Upper lobe of left lung (tissue), 4 donors: ENCODE measurements around the gene RNF208.

ENCODE experiments used
- EP300 ChIP-seq, 4 donors: sonication (generic); formaldehyde crosslinking; IDR thresholded peaks; one replicate each; pipeline ENCODE4 v1.5.1; 2017; ENCODE audit warnings: antibody characterized with exemption in 4 of 4, control low read depth in 2 of 4
- POLR2A ChIP-seq, 4 donors: fragments of 450-650 bp; IDR thresholded peaks; one replicate each; pipeline ENCODE4 v1.5.1; 2016 to 2017; ENCODE audit warnings: antibody characterized with exemption in 4 of 4, mild to moderate bottlenecking in 2 of 4
- POLR2AphosphoS5 ChIP-seq, 2 donors: sonication (generic); formaldehyde crosslinking; IDR thresholded peaks; one replicate each; pipeline ENCODE4 v1.5.1; 2017; ENCODE audit warnings: antibody characterized with exemption in 2 of 2
- TF ChIP-seq, protein P1 (sequence below), 6 experiments: fragments of 450-650 bp in 4 of 6; fragments of 200-600 bp in 2 of 6; sonication (generic) in 2 of 6; IDR thresholded peaks; one replicate each; pipeline ENCODE4 v1.5.1; 2016 to 2019; ENCODE audit warnings: antibody characterized with exemption in 6 of 6

DNA sequence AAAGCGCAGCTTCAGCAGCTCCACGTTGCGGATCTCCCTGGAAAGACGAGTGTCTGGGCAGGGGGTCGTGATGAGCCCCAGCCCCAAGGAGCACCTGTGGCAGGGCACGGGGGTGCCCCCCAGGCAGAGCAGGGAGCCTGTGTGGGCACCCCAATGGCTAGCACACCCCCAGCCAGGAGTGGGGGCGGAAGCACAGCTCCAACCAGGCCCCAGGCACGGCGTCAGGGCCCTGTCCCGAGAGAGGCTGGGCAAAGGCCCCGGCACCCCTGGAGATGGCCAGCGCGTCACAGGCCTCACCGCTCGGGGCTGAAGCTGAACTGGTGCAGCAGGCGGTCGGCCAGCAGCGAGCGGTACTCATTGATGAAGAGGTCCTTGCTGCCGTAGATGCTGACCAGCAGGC, 41.5 kb downstream of the RNF208 start:
- no peak for TF ChIP-seq POLR2AphosphoS5 (IDR thresholded peaks at IDR 0.05)
- TF ChIP-seq, protein P1, sequence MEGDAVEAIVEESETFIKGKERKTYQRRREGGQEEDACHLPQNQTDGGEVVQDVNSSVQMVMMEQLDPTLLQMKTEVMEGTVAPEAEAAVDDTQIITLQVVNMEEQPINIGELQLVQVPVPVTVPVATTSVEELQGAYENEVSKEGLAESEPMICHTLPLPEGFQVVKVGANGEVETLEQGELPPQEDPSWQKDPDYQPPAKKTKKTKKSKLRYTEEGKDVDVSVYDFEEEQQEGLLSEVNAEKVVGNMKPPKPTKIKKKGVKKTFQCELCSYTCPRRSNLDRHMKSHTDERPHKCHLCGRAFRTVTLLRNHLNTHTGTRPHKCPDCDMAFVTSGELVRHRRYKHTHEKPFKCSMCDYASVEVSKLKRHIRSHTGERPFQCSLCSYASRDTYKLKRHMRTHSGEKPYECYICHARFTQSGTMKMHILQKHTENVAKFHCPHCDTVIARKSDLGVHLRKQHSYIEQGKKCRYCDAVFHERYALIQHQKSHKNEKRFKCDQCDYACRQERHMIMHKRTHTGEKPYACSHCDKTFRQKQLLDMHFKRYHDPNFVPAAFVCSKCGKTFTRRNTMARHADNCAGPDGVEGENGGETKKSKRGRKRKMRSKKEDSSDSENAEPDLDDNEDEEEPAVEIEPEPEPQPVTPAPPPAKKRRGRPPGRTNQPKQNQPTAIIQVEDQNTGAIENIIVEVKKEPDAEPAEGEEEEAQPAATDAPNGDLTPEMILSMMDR (IDR thresholded peaks at IDR 0.05), result no peak
- TF ChIP-seq EP300 (IDR thresholded peaks at IDR 0.05), result no peak
- no peak for TF ChIP-seq POLR2A (IDR thresholded peaks at IDR 0.05)
